Breast epithelium (tissue), 3 donors: ENCODE results near the gene MYNN.

Experiments
- POLR2A ChIP-seq: fragments of 450-650 bp; IDR thresholded peaks from one replicate; pipeline ENCODE4 v1.6.1; 2016; ENCODE audit warnings: antibody characterized with exemption, mild to moderate bottlenecking, moderate library complexity
- TF ChIP-seq, protein P1 (sequence below), 3 donors: fragments of 450-650 bp; IDR thresholded peaks; one replicate each; pipeline ENCODE4 v1.5.1; 2016 to 2017; ENCODE audit warnings: antibody characterized with exemption in 3 of 3, mild to moderate bottlenecking in 3 of 3, moderate library complexity in 3 of 3

DNA sequence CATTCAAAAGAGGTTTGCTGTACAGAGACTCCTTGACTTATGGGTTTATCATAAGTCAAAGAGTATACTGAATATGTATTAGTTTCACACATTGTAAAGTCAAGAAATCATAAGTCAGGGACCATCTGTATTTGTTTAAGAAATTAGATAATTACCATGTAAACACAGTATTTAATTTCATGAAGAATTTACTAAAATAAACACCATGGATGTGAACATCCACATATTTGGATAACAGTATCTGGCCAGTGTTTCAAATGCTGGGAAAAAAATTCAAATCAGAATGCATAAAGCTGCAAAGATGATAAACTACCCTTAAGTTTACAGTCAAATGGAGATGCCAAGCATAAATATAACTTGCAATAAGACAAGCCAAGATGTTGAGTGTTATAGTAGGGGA, 17.0 kb downstream of the MYNN start:
- TF ChIP-seq, protein P1, sequence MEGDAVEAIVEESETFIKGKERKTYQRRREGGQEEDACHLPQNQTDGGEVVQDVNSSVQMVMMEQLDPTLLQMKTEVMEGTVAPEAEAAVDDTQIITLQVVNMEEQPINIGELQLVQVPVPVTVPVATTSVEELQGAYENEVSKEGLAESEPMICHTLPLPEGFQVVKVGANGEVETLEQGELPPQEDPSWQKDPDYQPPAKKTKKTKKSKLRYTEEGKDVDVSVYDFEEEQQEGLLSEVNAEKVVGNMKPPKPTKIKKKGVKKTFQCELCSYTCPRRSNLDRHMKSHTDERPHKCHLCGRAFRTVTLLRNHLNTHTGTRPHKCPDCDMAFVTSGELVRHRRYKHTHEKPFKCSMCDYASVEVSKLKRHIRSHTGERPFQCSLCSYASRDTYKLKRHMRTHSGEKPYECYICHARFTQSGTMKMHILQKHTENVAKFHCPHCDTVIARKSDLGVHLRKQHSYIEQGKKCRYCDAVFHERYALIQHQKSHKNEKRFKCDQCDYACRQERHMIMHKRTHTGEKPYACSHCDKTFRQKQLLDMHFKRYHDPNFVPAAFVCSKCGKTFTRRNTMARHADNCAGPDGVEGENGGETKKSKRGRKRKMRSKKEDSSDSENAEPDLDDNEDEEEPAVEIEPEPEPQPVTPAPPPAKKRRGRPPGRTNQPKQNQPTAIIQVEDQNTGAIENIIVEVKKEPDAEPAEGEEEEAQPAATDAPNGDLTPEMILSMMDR (IDR thresholded peaks at IDR 0.05): no peak
- TF ChIP-seq POLR2A: no peak
